ENCODE data around the gene MS4A10. TPM values are rescaled to one million over a fixed set of nuclear protein-coding genes. Genes with fewer than 3 reads are reported as not detected.

Gene MS4A10
- total and polyA plus RNA-seq, 2 donors, result under 0.01 to 0.09 TPM

GRCh38 chr11:60803273-60803936 is 18.3 kb downstream of the MS4A10 start:
- whole genome bisulfite sequencing, result 93% methylated on average over 7 of the region's 7 CpGs
- Histone ChIP-seq H3K4me3 (ENCODE audit: low read length in 2 of 2) (no peak overlapping the region), H3K27ac (ENCODE audit: low read depth in 1 of 2, low read length in 1 of 2) (no peak overlapping the region), H3K27me3 (ENCODE audit: control insufficient read depth in 2 of 2, insufficient read depth in 1 of 2, low read length in 1 of 2) (peaks cover 0 to 14% of the 10 kb centered on the region in 2 donors), H3K9me3 (ENCODE audit: control insufficient read depth in 2 of 2, insufficient read depth in 1 of 2, low read length in 1 of 2) (no peaks in the 10 kb centered on the region), H3K4me1 (ENCODE audit: control insufficient read depth in 2 of 2, insufficient read depth in 2 of 2, low read length in 2 of 2) (peaks cover 0 to 6% of the 10 kb centered on the region in 2 donors), H3K36me3 (ENCODE audit: control insufficient read depth in 2 of 2, insufficient read depth in 2 of 2, low read length in 1 of 2) (no peaks in the 10 kb centered on the region)
- DNase-seq (ENCODE audit: low read depth in 6 of 9, low spot score in 9 of 9), result no peak

- WGBS, result 63% methylated on average over 3 of the region's 3 CpGs
- DNase-seq (ENCODE audit: low read depth in 6 of 9, low spot score in 9 of 9), result no peak
- H3K27me3 ChIP-seq (ENCODE audit: control insufficient read depth in 2 of 2, insufficient read depth in 1 of 2, low read length in 1 of 2), result no peaks in the 10 kb centered on the region
- peaks cover 3 to 22% of the 10 kb centered on the region in 2 donors for H3K4me1 ChIP-seq (ENCODE audit: control insufficient read depth in 2 of 2, insufficient read depth in 2 of 2, low read length in 2 of 2)
- no peaks in the 10 kb centered on the region for H3K9me3 ChIP-seq (ENCODE audit: control insufficient read depth in 2 of 2, insufficient read depth in 1 of 2, low read length in 1 of 2)
- H3K36me3 ChIP-seq (ENCODE audit: control insufficient read depth in 2 of 2, insufficient read depth in 2 of 2, low read length in 1 of 2), result no peaks in the 10 kb centered on the region
- H3K27ac ChIP-seq (ENCODE audit: low read depth in 1 of 2, low read length in 1 of 2), result no peak overlapping the region
- H3K4me3 ChIP-seq (ENCODE audit: low read length in 2 of 2), result no peak overlapping the region
Measured at GRCh38 chr11:60809249-60809648, 24.1 kb downstream of the MS4A10 start.

- Histone ChIP-seq H3K4me1 (ENCODE audit: control insufficient read depth in 2 of 2, insufficient read depth in 2 of 2, low read length in 2 of 2) (peaks cover 3 to 22% of the 10 kb centered on the region in 2 donors), H3K9me3 (ENCODE audit: control insufficient read depth in 2 of 2, insufficient read depth in 1 of 2, low read length in 1 of 2) (no peaks in the 10 kb centered on the region), H3K27ac (ENCODE audit: low read depth in 1 of 2, low read length in 1 of 2) (no peak overlapping the region), H3K27me3 (ENCODE audit: control insufficient read depth in 2 of 2, insufficient read depth in 1 of 2, low read length in 1 of 2) (no peaks in the 10 kb centered on the region), H3K36me3 (ENCODE audit: control insufficient read depth in 2 of 2, insufficient read depth in 2 of 2, low read length in 1 of 2) (no peaks in the 10 kb centered on the region), H3K4me3 (ENCODE audit: low read length in 2 of 2) (no peak overlapping the region)
- DNase-seq (ENCODE audit: low read depth in 6 of 9, low spot score in 9 of 9), result no peak
- WGBS, result 96% methylated on average over 11 of the region's 11 CpGs
Measured at GRCh38 chr11:60809691-60810090, 24.6 kb downstream of the MS4A10 start.

- no peak overlapping the region for H3K27ac ChIP-seq (ENCODE audit: low read depth in 1 of 2, low read length in 1 of 2)
- no peak overlapping the region for H3K4me3 ChIP-seq (ENCODE audit: low read length in 2 of 2)
- H3K27me3 ChIP-seq (ENCODE audit: control insufficient read depth in 2 of 2, insufficient read depth in 1 of 2, low read length in 1 of 2), result no peaks in the 10 kb centered on the region
- H3K36me3 ChIP-seq (ENCODE audit: control insufficient read depth in 2 of 2, insufficient read depth in 2 of 2, low read length in 1 of 2), result no peaks in the 10 kb centered on the region
- DNase-seq (ENCODE audit: low read depth in 6 of 9, low spot score in 9 of 9), result no peak
- 95% methylated on average over 4 of the region's 4 CpGs for WGBS
- H3K4me1 ChIP-seq (ENCODE audit: control insufficient read depth in 2 of 2, insufficient read depth in 2 of 2, low read length in 2 of 2), result peaks cover 3 to 22% of the 10 kb centered on the region in 2 donors
- H3K9me3 ChIP-seq (ENCODE audit: control insufficient read depth in 2 of 2, insufficient read depth in 1 of 2, low read length in 1 of 2), result no peaks in the 10 kb centered on the region
Measured at GRCh38 chr11:60810151-60810550, 25.0 kb downstream of the MS4A10 start.

GRCh38 chr11:60810569-60810968 is 25.4 kb downstream of the MS4A10 start:
- Histone ChIP-seq H3K4me3 (ENCODE audit: low read length in 2 of 2) (no peak overlapping the region), H3K36me3 (ENCODE audit: control insufficient read depth in 2 of 2, insufficient read depth in 2 of 2, low read length in 1 of 2) (no peaks in the 10 kb centered on the region), H3K27ac (ENCODE audit: low read depth in 1 of 2, low read length in 1 of 2) (no peak overlapping the region), H3K4me1 (ENCODE audit: control insufficient read depth in 2 of 2, insufficient read depth in 2 of 2, low read length in 2 of 2) (peaks cover 3 to 22% of the 10 kb centered on the region in 2 donors), H3K9me3 (ENCODE audit: control insufficient read depth in 2 of 2, insufficient read depth in 1 of 2, low read length in 1 of 2) (no peaks in the 10 kb centered on the region), H3K27me3 (ENCODE audit: control insufficient read depth in 2 of 2, insufficient read depth in 1 of 2, low read length in 1 of 2) (no peaks in the 10 kb centered on the region)
- DNase-seq (ENCODE audit: low read depth in 6 of 9, low spot score in 9 of 9), result no peak
- WGBS, result 26% methylated on average over 8 of the region's 8 CpGs

- 98% methylated on average over 1 of the region's 1 CpG for WGBS
- Histone ChIP-seq H3K9me3 (ENCODE audit: control insufficient read depth in 2 of 2, insufficient read depth in 1 of 2, low read length in 1 of 2) (peaks cover 8 to 15% of the 10 kb centered on the region in 2 donors), H3K4me1 (ENCODE audit: control insufficient read depth in 2 of 2, insufficient read depth in 2 of 2, low read length in 2 of 2) (peaks cover 3 to 16% of the 10 kb centered on the region in 2 donors), H3K27ac (ENCODE audit: low read depth in 1 of 2, low read length in 1 of 2) (no peak overlapping the region), H3K36me3 (ENCODE audit: control insufficient read depth in 2 of 2, insufficient read depth in 2 of 2, low read length in 1 of 2) (no peaks in the 10 kb centered on the region), H3K4me3 (ENCODE audit: low read length in 2 of 2) (no peak overlapping the region), H3K27me3 (ENCODE audit: control insufficient read depth in 2 of 2, insufficient read depth in 1 of 2, low read length in 1 of 2) (no peaks in the 10 kb centered on the region)
- no peak for DNase-seq (ENCODE audit: low read depth in 6 of 9, low spot score in 9 of 9)
Measured at GRCh38 chr11:60813324-60813723, 28.2 kb downstream of the MS4A10 start.

- Histone ChIP-seq H3K4me1 (ENCODE audit: control insufficient read depth in 2 of 2, insufficient read depth in 2 of 2, low read length in 2 of 2) (peaks cover 3 to 16% of the 10 kb centered on the region in 2 donors), H3K27ac (ENCODE audit: low read depth in 1 of 2, low read length in 1 of 2) (no peak overlapping the region), H3K27me3 (ENCODE audit: control insufficient read depth in 2 of 2, insufficient read depth in 1 of 2, low read length in 1 of 2) (no peaks in the 10 kb centered on the region), H3K9me3 (ENCODE audit: control insufficient read depth in 2 of 2, insufficient read depth in 1 of 2, low read length in 1 of 2) (peaks cover 8 to 15% of the 10 kb centered on the region in 2 donors), H3K4me3 (ENCODE audit: low read length in 2 of 2) (no peak overlapping the region), H3K36me3 (ENCODE audit: control insufficient read depth in 2 of 2, insufficient read depth in 2 of 2, low read length in 1 of 2) (no peaks in the 10 kb centered on the region)
- no peak for DNase-seq (ENCODE audit: low read depth in 6 of 9, low spot score in 9 of 9)
- 97% methylated on average over 2 of the region's 2 CpGs for WGBS
Measured at GRCh38 chr11:60814112-60814511, 29.0 kb downstream of the MS4A10 start.

GRCh38 chr11:60816590-60817157 is 31.5 kb downstream of the MS4A10 start:
- 97% methylated on average over 2 of the region's 2 CpGs for WGBS
- no peak for DNase-seq (ENCODE audit: low read depth in 6 of 9, low spot score in 9 of 9)
- H3K4me1 ChIP-seq (ENCODE audit: control insufficient read depth in 2 of 2, insufficient read depth in 2 of 2, low read length in 2 of 2), result peaks cover 8 to 17% of the 10 kb centered on the region in 2 donors
- H3K9me3 ChIP-seq (ENCODE audit: control insufficient read depth in 2 of 2, insufficient read depth in 1 of 2, low read length in 1 of 2), result peaks cover 8 to 15% of the 10 kb centered on the region in 2 donors
- H3K36me3 ChIP-seq (ENCODE audit: control insufficient read depth in 2 of 2, insufficient read depth in 2 of 2, low read length in 1 of 2), result no peaks in the 10 kb centered on the region
- no peak overlapping the region for H3K4me3 ChIP-seq (ENCODE audit: low read length in 2 of 2)
- H3K27me3 ChIP-seq (ENCODE audit: control insufficient read depth in 2 of 2, insufficient read depth in 1 of 2, low read length in 1 of 2), result no peaks in the 10 kb centered on the region
- H3K27ac ChIP-seq (ENCODE audit: low read depth in 1 of 2, low read length in 1 of 2), result no peak overlapping the region

- H3K4me3 ChIP-seq (ENCODE audit: low read length in 2 of 2), result no peak overlapping the region
- 96% methylated on average over 4 of the region's 4 CpGs for WGBS
- no peak for DNase-seq (ENCODE audit: low read depth in 6 of 9, low spot score in 9 of 9)
- no peak overlapping the region for H3K27ac ChIP-seq (ENCODE audit: low read depth in 1 of 2, low read length in 1 of 2)
- no peaks in the 10 kb centered on the region for H3K36me3 ChIP-seq (ENCODE audit: control insufficient read depth in 2 of 2, insufficient read depth in 2 of 2, low read length in 1 of 2)
- H3K27me3 ChIP-seq (ENCODE audit: control insufficient read depth in 2 of 2, insufficient read depth in 1 of 2, low read length in 1 of 2), result no peaks in the 10 kb centered on the region
- H3K9me3 ChIP-seq (ENCODE audit: control insufficient read depth in 2 of 2, insufficient read depth in 1 of 2, low read length in 1 of 2), result peaks cover 8 to 15% of the 10 kb centered on the region in 2 donors
- peaks cover 16 to 29% of the 10 kb centered on the region in 2 donors for H3K4me1 ChIP-seq (ENCODE audit: control insufficient read depth in 2 of 2, insufficient read depth in 2 of 2, low read length in 2 of 2)
Measured at GRCh38 chr11:60818057-60818456, 32.9 kb downstream of the MS4A10 start.

All from thymus (tissue), 11 donors.